NOMO-1 treated with DMSO at 0.1 percent for 48 hours (cell line): ENCODE measurements around the gene C21orf58.

Source experiments
- DNase-seq: peaks from one replicate; lab custom pipeline; 2025; ENCODE audit not compliant: unreplicated experiment; lab: John Stamatoyannopoulos, UW

Gene C21orf58

DNA sequence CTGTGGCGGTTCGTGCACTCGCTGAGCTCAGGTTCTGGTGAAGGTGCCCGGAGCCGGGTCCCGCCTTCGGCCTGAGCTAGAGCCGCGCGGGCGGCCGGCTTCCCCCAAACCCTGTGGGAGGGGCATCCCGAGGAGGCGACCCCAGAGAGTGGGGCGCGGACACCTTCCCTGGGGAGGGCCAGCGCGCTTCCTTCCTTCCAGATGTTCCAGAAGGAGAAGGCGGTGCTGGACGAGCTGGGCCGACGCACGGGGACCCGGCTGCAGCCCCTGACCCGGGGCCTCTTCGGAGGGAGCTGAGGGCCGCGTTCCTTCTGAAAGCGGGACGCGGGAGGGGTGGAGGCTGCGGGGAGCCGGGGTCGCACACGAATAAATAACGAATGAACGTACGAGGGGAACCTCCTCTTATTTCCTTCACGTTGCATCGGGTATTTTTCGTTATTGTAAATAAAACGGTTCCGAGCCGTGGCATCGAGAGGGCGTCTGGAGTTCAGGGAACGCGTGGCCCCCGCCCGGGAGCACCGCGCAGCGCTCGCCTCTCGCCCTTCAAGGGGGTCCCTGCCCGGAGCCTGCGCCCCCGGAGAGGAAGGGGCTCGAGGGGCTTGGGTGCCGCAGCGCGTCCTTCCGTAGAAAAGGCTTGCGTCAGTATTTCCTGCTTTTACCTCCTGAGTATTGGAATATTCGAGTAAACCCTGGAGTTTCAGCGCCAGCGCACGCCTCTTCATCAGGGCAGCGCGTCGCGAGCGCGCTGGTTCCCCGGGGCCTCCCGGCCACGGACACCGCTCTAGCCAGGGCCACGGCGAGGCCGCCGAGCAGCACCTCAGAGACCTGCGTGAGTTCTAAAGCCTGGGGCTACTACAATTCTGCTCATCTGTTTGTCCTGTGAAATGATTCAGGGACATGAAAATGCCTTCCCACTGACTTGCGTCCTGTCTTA is 26.1 kb downstream of the C21orf58 start:
- no peak for DNase-seq

DNA sequence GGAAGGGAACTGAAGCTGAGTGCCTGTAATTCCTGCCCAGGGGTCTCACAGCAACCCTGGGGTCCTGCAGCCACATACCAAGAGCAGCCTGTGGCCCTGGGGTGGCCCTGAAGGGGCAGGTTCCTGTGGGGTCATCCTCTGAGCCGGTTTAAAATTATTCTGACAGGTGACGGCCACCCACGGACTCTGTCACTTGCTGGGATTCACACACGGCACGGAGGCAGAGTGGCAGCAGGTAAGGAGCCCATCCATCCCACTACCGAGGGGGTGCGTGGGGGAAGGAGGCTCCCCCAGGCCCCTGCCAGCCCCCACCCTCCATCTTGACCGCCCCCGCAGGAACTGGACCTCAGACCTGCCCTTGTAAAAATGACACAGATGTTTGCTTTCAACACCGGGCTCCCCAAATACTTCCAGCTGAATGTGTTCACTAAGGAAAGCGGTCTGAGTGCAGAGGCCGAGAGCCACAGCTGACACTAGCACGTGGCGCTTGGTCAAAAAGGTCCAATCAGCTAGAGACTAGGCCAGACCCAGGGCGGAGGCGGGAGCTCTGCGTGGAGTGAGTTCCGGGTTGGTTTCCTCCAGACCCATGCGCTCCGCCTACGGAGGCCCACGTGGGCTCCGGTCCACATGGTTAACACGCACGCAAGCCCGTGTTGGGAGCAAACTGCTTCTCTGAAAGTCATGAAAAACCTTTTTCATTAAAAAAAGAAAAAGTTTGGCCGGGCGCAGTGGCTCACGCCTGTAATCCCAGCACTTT is 27.5 kb downstream of the C21orf58 start:
- peak; percentile 62 for DNase-seq

DNA sequence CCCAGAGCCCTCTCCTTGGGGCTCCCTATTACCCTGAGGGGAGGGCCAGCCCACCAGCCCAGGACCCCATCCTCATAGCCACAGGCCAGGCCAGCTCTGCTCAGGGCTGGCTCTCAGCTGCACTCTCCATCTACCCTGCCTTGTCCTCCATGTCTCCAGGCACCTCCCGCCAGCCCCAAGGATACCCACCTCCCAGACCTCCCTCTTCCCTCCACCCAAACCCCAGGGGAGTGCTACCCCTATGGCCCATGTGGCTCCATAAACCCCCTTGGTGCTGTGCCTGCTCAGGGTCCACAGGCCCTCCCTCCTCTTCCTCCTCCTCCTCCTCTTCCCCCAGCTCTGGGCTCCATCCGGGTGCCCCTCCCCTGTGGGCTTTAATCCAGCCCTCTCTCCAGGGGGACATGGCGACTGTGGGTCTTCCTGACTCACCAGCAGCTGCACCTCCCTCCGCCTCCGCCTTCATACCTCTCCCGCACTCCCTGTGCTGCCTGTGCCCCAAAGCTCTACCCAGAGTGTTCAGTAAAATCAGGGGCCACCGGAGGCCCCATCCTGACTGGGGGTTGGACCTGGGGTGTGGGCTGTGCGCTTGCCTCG is 28.4 kb downstream of the C21orf58 start:
- no peak for DNase-seq

DNA sequence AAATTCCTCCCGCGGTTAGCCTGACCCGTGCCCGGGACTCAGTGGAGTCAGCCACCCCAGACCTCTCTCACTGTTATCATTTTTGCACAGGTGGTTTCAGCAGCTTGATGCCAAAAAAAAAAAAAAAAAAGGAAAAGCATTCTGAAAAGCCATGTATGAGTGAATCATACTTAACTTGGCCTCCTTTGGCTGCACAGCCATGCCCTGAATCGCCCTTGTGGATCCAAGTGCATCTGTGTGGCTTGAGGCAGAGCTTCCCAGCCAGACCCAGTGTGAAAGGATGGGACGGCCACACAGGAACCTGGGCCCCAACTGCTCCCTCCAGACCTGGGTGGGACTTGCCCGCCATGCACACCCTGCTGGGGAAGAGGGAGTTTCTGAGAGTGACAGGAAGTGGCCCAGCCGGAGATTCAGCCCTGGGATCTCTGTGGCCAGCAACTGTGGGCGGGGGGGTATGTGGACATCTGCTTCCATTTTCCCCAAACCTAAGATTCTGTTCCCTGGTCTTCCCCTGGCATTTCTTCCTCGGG is 29.0 kb downstream of the C21orf58 start:
- DNase-seq: no peak

DNA sequence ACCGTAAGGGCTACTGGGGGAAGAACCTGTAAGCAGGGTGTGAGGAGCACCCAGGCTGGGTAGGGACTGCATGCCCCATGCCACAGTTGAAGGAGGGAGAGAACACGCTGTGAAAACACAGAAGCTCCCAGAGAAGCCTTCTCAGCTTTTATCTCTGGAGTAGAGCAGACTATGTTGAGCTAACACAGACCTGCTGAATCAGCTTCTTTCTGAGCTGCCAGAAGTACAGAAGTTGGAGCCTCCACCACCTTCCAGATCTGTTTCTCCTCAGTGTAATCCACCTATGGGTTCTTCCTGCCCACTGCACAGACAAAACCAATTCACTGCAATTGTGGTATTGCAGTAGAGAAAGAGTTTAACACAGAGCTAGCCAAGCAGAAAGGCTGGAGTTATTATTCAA is 32.1 kb downstream of the C21orf58 start:
- DNase-seq: no peak

DNA sequence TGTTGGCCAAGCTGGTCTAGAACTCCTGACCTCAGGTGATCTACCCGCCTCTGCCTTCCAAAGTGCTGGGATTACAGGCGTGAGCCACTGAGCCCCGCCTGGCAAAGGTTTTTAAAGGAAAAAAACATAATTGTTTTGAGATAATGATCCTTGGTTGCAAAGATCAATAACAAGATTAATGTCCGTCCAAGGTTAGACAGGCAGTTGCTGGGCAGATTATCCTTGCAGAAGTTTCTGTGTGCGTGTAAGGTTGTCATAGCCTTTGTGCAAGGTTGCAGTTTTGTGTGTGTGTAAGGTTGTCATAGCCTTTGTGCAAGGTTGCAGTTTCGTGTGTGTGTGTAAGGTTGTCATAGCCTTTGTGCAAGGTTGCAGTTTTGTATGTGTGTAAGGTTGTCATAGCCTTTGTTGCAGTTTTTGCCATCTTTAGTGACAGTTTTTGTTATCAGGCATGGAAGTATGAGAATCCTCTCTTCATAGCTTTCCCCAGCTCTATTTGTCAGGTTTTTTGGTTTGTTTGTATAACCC is 34.0 kb downstream of the C21orf58 start:
- DNase-seq: no peak

DNA sequence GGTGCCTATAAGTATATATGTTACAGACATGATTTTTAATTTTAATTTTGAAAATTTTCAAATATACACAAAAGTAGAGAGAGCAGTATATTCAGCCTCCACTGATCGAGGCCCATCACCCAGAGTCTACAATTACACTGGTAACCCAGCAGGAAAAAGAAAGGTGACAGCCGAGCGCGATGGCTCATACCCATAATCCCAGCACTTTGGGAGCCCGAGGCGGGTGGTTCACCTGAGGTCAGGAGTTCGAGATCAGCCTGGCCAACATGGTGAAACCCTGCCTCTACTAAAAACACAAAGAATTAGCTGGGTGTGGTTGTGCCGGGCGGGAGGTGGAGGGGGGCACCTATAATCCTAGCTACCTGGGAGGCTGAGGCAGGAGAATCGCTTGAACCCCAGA is 36.1 kb downstream of the C21orf58 start:
- no peak for DNase-seq

DNA sequence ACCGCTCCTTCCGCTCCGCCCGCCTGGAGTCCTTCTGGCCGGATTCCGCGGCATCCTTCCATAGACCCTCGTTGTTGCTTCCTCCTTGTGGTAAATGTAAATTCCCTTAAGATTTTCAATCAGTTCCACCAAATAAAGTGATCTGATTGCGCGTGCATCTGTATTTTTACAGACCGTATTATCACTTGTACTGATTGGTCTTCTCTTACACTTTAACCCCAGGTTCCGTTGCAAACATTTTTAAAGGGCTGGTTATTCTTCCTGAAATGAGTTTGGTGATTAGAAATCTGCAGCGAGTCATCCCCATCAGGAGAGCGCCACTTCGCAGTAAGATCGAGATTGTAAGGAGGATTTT is 37.0 kb downstream of the C21orf58 start:
- DNase-seq: peak; percentile 74

DNA sequence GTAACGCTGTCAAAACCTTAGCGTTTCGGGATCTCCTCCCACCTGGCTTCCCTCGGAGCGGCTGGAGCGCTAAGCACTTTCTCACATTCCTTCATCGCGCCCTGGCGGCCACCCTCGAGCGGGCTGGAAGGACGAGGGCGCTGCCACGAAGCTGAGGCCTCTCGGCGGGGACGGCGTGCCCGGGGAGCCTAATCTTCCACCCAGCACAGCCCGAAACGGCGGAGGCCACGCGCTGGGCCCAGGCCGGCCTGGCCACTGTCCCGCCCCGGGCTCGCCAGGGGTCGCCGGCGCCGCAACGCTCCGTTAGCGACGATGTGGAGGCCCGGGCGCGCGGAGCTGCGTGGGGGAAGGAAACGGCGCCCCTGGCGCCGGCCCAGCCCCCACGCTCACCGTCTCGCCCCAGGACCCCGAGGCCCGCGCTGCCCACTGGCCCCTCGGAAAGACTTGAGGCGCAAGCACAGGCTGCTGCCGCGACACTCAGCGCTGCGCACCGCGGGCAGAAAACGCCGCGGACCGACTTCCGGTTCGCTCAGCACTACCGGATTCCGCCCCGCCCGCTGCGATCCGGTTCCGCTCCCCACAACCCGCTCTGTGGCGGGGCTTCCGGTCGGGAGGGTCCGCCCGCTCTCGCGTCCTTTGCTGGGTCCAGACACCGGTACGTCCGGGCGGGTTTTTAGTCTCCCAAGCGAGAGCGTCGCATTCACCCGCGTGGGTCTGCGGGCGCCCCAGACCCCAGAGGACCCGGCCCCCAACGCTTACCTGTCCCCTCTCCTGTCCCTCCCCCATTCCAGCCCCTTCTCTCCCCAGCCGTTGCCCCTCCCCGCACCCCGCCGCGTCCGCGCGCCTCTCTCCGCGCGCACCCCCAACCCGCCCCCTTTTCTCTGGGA is 37.7 kb downstream of the C21orf58 start, which contains the start of gene YBEY:
YBEY (plus strand) TSS at position 582 of the 887 bp plus-strand sequence. CDS start 572 bp downstream, outside the sequence.
- DNase-seq: peak; percentile 76

DNA sequence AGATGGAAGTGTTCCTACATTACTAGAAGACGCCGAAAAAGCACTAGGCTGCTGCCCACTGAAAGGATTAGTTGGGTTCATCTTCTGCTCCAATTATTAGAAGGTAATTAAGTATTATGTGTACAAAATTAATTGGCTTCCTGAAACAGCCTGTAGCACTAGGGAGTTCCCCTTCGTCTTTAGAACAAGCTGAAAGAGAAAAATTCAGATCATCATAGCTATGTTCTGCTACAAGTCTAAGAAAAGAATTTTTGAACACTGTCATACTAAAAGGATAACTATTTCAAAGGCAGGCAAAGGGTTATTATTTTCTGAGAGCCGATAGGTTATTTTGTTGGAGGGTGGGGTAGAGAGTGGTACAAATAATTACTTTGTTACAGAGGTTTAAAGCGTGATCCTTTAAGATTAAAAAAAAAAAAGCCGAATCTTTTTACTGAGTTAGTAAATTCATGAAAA is 38.4 kb downstream of the C21orf58 start, which contains the start of gene MCM3AP:
MCM3AP (minus strand) TSS at position 406 of the 456 bp plus-strand sequence; CDS start at position 81, 325 bp downstream.
- peak; percentile 11 for DNase-seq

DNA sequence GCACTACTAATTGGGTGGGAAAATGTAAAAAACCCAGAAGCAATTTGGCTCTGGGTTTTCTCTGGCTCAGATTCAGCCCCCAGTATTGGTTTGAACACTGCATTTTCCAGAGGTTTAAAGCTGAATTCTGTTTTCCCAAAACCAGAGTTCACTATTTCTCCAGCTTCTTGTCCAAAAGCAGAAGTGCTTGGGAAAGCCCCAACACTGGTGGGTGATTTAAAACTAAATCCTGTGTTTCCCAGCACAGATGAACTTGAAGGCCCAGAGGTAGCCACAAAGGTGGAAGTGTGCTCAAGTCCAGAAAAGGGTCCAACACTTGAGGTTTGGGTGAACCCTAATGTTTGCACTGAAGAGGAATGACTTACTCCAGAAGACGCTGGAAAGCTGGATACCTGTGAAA is 38.9 kb downstream of the C21orf58 start:
- DNase-seq: no peak

DNA sequence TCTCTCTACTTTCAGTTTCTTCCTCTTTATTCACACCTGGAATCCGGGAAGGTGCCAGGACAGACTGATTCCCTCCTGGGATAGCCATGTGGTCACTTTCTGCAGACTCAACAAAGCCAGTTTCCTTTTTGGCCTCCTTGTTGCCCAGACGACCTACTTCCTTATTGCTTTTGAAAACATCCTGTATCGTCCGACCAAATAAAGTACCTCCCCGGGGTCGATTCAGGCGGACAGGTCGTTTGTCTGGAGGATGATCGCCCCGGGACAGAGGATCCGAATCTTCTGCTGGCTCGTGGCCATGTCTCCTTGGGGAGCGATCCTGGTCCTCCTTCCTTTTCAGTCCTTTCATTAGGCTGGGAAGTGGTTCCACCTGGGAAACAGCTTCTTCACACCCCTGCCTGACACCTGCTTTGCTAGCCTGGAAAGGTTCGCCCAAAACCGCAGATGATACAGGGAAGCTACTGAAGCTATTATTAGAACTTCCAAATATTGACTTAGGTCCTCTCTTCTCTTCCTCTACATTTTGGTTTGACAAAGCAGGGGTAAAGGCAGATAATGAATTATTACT is 39.5 kb downstream of the C21orf58 start:
- peak; percentile 23 for DNase-seq

DNA sequence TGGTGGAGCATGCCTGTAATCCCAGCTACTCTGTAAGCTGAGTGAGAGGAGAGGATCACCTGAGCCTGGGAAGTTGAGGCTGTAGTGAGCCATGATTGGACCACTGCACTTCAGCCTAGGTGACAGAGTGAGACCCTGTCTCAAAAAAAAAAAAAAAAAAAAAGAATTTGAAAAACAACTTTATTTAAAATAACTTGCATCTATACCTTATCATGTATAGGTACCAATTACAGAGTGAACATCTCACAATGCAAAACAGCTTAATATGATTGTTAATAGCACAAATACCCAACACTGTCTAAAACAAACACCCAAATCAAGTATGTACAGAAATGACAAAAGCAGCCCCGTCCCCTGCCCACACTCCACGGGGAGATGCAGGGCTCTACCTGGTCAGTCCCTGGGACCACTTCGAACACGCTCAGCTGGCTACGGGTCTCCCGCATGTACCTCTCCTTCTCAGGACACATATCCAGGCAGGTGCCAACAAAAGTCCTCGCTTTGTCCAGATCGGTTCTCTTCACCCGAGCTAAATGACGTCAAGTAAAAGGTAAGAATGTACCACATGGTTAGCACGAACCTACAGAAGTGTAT is 48.8 kb downstream of the C21orf58 start:
- DNase-seq: no peak

DNA sequence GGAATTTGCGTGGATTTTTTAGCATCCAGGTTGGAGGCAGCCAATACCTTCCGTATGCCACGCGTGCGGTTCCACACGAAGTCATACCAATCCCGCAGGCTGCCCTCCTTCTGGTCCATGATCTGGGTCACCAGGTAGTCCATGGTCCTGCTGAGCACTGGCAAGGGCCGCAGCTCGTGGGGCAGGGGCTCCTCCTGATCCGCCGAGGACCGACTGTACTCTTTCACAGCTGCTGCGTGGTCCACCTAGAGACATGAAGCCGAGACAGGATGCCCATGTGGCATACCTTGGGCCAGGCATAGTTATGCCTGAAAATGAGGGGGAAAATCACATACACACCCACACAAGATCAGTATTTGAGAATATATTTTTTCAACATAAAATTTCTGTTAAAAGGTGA is 50.3 kb downstream of the C21orf58 start:
- DNase-seq: no peak

DNA sequence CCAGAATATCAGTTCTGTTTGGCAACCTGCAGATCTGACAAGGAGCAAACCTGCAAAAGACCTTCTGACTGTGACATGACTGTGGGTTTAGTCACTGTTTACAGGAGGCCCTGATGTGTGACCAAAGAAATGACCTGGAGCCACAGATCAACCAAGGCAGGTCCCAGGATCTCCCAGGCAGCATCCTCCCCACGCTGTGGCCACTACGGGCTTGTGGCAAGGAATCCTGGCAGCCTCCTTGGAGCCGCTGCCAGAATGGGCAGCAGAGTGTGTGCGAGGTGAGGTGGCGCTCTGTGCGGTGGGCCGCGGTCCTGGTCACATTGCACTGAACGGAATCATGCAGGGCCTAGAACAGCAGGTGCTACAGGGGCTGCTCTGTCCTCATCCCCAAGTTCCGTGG is 54.2 kb downstream of the C21orf58 start:
- no peak for DNase-seq

DNA sequence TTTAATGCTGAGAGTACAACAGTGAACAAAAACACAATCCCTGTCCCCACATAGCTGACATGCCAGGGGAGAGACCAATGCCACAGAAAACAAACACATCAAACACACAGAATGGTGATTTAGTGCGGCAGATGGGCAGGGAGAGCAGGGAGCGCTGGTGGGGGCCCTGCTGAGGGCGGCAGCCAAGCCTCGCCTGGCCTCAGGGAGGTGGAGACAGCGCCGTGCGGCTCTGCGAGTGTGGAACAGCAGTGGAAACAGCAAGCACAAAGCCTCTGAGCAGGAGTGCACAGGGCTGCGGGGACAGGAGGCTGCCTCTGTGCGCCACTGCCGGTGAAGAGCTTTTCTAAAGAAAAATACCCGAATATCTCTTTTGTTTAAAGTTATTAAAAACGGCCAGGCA is 55.3 kb downstream of the C21orf58 start:
- DNase-seq: no peak

DNA sequence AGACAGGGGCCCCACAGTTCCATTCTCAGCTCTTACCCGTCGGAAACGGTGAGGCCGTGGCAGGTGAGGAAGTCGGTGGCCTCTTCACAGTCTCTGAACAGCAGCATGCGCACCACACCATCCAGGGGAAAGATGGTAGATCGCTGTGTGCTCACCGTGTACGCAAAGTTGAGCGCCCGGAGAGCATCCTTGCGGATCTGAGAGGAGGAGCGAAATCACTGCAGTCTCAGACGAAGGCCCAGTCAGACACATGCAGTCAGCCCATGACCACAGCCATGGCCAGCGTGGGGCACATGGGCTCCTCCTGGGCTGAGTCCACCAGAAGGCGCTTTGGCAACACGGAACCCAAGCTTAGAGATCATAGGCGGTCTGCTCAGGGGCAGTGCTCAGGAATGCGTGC is 56.7 kb downstream of the C21orf58 start:
- no peak for DNase-seq

DNA sequence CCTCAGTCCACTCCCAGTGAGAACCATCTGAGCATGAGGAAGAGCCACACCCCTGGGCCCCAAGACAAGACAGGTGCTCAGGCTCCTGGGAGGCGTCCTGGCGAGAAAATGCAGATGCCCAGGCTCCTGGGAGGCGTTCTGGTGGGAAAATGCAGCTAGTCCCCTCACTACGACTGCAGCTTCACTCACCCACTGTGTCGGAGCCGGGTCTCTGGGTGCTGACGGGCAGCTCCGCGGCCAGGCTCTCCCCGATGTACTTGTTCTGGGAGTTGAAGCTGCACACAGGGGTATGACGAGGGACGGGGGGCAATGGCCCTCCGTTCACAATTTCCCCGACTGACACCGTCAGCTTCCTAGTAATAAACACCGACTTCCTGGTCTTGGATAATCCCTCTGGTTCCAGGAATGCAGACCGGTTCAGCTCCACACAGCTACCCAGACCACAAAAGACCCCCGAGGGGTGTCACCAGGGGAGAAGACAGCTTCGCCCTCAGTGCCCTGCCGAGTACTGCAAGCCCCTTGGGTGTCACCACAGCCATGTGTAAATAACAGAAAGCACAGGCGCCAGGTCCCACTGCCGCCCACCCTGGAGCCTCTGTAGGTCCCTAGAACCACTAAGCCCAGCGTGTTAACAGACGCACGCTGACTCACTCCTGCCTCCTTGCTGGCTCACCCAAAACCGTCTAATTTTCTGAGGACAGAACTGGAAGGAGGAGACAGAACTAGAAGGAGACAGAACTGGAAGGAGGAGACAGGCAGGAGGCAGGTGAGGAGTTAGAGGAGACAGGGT is 57.7 kb downstream of the C21orf58 start:
- DNase-seq: no peak
